Tibial artery (tissue), 4 donors: Measurements from ENCODE around the gene DHPS.
"Not testable (repeated sequence)": the region's sequence is repeated elsewhere in the genome, so short reads cannot be mapped to it uniquely, and the experiment has no call there.

ENCODE experiments used
- DNase-seq, 2 donors: peaks; one replicate each; pipeline ENCODE4 v3.0.0-alpha.2; 2019
- H3K27ac ChIP-seq, 2 donors: fragments of 200-600 bp; sonication (generic) in 1 of 2; 1 replicate in 1 of 2; 2 replicates in 1 of 2; pipeline ENCODE4 v1.5.1; 2018 to 2019; ENCODE audit warnings: mild to moderate bottlenecking in 1 of 2
- H3K27me3 ChIP-seq, 2 donors: fragments of 200-600 bp; sonication (generic) in 1 of 2; one replicate each; pipeline versions ENCODE4 v1.5.1 to v1.6.0; 2016 to 2019
- H3K36me3 ChIP-seq, 3 donors: fragments of 200-600 bp; sonication (generic) in 2 of 3; one replicate each; pipeline ENCODE4 v1.5.1; 2016 to 2019; ENCODE audit warnings: mild to moderate bottlenecking in 2 of 3
- H3K4me1 ChIP-seq, 4 donors: fragments of 200-600 bp; sonication (generic) in 2 of 4; 1 replicate in 3 of 4; 2 replicates in 1 of 4; pipeline ENCODE4 v1.5.1; 2016 to 2019
- H3K4me3 ChIP-seq, 2 donors: fragments of 200-600 bp; sonication (generic) in 1 of 2; 1 replicate in 1 of 2; 2 replicates in 1 of 2; pipeline ENCODE4 v1.5.1; 2018 to 2019; ENCODE audit warnings: mild to moderate bottlenecking in 2 of 2
- H3K9me3 ChIP-seq, 3 donors: fragments of 200-600 bp; sonication (generic) in 1 of 3; one replicate each; pipeline ENCODE4 v1.5.1; 2016 to 2019
- intact Hi-C: fragments of 100-400 bp; cut with DNase I; formaldehyde crosslinking; loops from one replicate; pipeline ENCODE4 v1.15.0; 2023; ENCODE audit warnings: low total_unique reads
- TF ChIP-seq, protein P1 (sequence below), 2 experiments: fragments of 200-600 bp in 1 of 2; fragments of 450-650 bp in 1 of 2; IDR thresholded peaks; one replicate each; pipeline ENCODE4 v1.5.1; 2017 to 2019; ENCODE audit warnings: antibody characterized with exemption in 2 of 2, mild to moderate bottlenecking in 1 of 2, moderate library complexity in 1 of 2

DHPS gene

DNA sequence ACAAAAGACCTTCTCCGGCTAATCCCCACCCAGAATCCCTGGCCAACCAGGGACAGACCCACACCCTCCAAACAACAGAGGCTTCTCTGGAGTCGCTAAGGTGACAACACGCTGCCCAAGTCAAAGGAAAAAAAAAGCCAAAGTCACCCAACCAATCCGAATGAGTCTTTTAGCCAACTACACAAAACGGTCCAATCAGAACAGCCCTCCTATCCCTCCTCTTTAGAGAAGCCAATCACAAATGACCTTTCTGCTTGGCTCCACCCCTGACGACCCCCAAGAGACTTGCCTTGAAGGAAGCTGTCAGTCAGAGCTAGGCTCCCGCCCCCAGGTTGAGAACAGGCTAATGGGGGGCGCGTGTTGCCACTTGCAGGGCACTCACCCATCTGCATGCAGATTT is 21.4 kb upstream of the DHPS start:
- no peaks in the 10 kb centered on the region for H3K9me3 ChIP-seq
- H3K27ac ChIP-seq, result no peak overlapping the region
- no peak for DNase-seq
- no peak overlapping the region for H3K4me3 ChIP-seq
- peaks cover 70 to 85% (median 81%) of the 10 kb centered on the region in 3 donors for H3K36me3 ChIP-seq
- no peaks in the 10 kb centered on the region for H3K4me1 ChIP-seq
- H3K27me3 ChIP-seq, result no peaks in the 10 kb centered on the region
- intact Hi-C loops, result no loop called here
- TF ChIP-seq, protein P1, sequence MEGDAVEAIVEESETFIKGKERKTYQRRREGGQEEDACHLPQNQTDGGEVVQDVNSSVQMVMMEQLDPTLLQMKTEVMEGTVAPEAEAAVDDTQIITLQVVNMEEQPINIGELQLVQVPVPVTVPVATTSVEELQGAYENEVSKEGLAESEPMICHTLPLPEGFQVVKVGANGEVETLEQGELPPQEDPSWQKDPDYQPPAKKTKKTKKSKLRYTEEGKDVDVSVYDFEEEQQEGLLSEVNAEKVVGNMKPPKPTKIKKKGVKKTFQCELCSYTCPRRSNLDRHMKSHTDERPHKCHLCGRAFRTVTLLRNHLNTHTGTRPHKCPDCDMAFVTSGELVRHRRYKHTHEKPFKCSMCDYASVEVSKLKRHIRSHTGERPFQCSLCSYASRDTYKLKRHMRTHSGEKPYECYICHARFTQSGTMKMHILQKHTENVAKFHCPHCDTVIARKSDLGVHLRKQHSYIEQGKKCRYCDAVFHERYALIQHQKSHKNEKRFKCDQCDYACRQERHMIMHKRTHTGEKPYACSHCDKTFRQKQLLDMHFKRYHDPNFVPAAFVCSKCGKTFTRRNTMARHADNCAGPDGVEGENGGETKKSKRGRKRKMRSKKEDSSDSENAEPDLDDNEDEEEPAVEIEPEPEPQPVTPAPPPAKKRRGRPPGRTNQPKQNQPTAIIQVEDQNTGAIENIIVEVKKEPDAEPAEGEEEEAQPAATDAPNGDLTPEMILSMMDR (IDR thresholded peaks at IDR 0.05), result no peak

DNA sequence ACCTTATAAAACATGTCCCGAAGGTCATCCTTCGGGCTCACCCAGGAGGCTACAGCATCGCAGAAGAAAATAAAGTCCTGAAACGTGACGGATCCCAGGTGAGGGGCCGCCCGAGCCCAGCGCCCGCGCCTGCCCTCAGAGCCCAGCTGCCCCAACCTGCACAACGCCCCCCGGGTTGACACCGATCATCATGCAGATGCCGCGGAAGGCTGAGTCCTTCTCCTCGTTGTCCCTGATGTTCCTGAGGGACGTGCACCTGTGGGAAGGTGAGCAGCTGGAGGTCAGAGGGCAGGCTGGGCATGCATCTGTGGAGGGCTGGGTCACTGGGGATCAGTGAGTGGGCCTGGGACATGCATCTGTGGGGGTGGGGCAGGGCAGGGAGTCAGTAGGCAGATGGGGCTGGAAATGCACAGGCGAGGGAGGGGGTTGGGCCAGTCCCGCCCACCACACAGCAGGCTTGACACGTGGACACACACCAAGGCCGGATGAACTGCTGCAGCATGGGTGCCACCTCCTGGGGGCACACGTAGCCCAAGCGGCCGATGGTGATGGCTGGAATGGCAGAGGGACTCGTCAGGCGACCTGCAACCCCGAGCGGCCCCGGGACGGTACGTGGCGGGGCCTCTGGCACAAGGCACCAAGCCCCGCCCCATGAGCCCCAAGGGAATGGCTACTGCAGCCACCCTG is 20.1 kb upstream of the DHPS start:
- Histone ChIP-seq H3K4me3 (no peak overlapping the region), H3K9me3 (no peaks in the 10 kb centered on the region), H3K4me1 (peaks cover 0 to 5% (median 2%) of the 10 kb centered on the region in 4 donors), H3K27ac (no peak overlapping the region), H3K27me3 (no peaks in the 10 kb centered on the region), H3K36me3 (peaks cover 62 to 72% (median 71%) of the 10 kb centered on the region in 3 donors)
- TF ChIP-seq, protein P1 (IDR thresholded peaks at IDR 0.05), result no peak
- no peak for DNase-seq
- intact Hi-C loops, result no loop called here

DNA sequence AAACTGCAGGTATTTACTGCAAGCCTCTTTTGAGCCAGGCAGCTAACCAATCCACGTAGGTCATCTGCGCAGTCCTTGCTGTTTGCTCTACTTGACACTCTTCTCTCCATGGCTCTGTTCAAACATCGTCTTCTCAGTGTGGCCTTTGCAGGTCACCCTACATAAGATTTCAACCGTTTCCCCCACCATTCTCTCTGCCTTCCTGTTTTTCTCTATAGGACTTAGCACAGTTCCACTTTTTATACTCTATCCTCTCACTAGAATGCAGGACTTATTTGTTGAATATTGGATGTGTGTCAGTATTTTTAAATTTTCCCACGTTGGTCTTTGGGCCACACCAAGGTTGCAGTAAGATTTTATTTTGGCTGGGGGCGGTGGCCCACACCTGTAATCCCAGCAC is 16.5 kb upstream of the DHPS start:
- H3K4me1 ChIP-seq, result peaks cover 3 to 21% (median 14%) of the 10 kb centered on the region in 4 donors
- peaks cover 26 to 36% (median 35%) of the 10 kb centered on the region in 3 donors for H3K36me3 ChIP-seq
- intact Hi-C loops, result no loop called here
- TF ChIP-seq, protein P1 (IDR thresholded peaks at IDR 0.05), result no peak
- DNase-seq, result no peak
- H3K9me3 ChIP-seq, result no peaks in the 10 kb centered on the region
- H3K27me3 ChIP-seq, result no peaks in the 10 kb centered on the region
- no peak overlapping the region for H3K4me3 ChIP-seq
- H3K27ac ChIP-seq, result no peak overlapping the region

DNA sequence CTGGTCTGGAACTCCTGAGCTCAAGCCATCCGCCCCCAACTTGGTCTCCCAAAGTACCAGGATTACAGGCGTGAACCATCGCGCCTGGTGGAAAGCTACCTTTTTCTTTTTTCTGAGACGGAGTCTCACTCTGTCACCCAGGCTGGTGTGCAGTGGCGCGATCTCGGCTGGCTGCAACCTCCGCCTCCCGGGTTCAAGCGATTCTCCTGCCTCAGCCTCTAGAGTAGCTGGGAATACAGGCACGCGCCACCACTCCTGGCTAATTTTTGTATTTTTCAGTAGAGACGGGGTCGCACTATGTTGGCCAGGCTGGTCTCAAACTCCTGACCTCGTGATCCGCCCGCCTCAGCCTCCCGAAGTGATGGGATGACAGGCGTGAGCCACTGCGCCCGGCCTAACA is 15.7 kb upstream of the DHPS start:
- H3K9me3 ChIP-seq, intact Hi-C loops, DNase-seq, H3K27me3 ChIP-seq: not testable (repeated sequence)
- Histone ChIP-seq H3K27ac (peak overlapping the region in 1 of 2 donors; percentile 83), H3K36me3 (peaks cover 19 to 28% (median 28%) of the 10 kb centered on the region in 3 donors), H3K4me1 (peaks cover 3 to 21% (median 14%) of the 10 kb centered on the region in 4 donors), H3K4me3 (peak overlapping the region in 1 of 2 donors; percentile 66)

DNA sequence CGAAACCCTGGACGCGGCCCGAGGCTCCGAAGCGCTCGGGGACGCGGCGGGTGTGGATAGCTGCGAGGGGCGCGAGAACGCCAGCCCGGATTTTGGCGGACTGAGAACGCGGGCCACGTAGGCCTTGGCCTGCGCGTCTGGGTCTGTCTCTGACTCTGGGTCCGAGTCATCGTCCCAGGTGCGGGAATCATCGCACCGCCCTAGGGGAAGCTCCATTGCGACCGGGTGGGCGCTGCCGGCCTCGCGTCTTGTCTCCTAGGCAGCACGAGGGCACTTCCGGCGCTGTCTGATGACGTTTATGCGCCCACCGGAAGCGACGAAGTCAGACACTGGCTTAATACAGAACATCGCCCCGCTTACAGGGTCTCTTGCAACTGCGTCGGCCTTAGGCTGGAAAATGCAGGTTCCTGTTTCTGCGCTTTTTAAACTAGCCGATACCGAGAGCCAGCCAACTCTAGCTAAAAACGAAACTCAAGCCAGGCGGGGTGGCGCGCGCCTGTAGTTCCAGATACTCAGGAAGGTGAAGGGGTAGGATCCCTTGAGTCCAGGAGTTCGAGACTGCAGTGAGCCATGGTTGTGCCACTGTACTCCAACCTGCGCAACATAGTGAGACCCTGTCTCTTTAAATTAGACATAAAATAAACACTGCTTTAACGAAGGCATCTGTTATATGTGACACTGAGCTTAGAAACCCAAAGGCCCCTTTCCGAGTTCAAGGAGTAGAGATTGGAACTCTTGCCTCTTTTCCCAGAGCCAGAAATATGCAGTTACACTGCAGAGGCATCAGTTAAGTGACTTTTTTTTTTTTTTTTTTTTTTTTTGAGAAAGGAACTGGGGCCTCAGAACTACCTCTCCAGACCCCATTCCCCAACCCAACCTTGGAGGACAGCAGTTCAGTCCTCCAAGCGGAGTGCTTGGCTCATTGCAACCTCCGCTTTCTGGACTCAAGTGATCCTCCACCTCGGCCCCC is 15.0 kb upstream of the DHPS start, which contains the start of gene FBXW9:
Gene FBXW9, minus strand, starts transcription at position 266 of the 970 bp plus-strand sequence. Its CDS starts 50 bp downstream, at position 216.
- Histone ChIP-seq H3K9me3 (no peaks in the 10 kb centered on the region), H3K27ac (peak within 1 kb of the TSS; percentile 79 to 83), H3K27me3 (no peaks in the 10 kb centered on the region), H3K4me1 (peaks cover 3 to 21% (median 14%) of the 10 kb centered on the region in 4 donors), H3K4me3 (peak within 1 kb of the TSS; percentile 66 to 93), H3K36me3 (peaks cover 11 to 21% (median 20%) of the 10 kb centered on the region in 3 donors)
- intact Hi-C loops, result no loop called here
- TF ChIP-seq, protein P1 (IDR thresholded peaks at IDR 0.05), result no peak
- DNase-seq, result peak; percentile 96 to 97
